Activated naive CD8-positive, alpha-beta T cell (primary cell): ENCODE data around the gene ZNF786.
A peak's percentile ranks its signal among the peaks of the same experiment; 100 is the strongest.
"Not testable (repeated sequence)": the region's sequence is repeated elsewhere in the genome, so short reads cannot be mapped to it uniquely, and the experiment has no call there.

ENCODE experiments used
- H3K27ac Mint-ChIP-seq: one replicate; pipeline ENCODE4 v1.8.0; 2021; ENCODE audit warnings: mixed read lengths
- H3K27me3 Mint-ChIP-seq: one replicate; pipeline ENCODE4 v1.8.0; 2021; ENCODE audit warnings: mixed read lengths
- H3K36me3 Mint-ChIP-seq: one replicate; pipeline ENCODE4 v1.8.0; 2021; ENCODE audit warnings: mixed read lengths
- H3K4me1 Mint-ChIP-seq: one replicate; pipeline ENCODE4 v1.8.0; 2021; ENCODE audit warnings: low read depth, mixed read lengths
- H3K4me3 Mint-ChIP-seq: one replicate; pipeline ENCODE4 v1.8.0; 2021; ENCODE audit warnings: mild to moderate bottlenecking, mixed read lengths
- H3K9me3 Mint-ChIP-seq: one replicate; pipeline ENCODE4 v1.8.0; 2021; ENCODE audit warnings: low read depth, mixed read lengths

Gene ZNF786

GRCh38 chr7:149063476-149063875 is 27.0 kb downstream of the ZNF786 start:
- Mint-ChIP-seq H3K4me1 (peaks cover 5% of the 10 kb centered on the region), H3K36me3 (peaks cover 2% of the 10 kb centered on the region), H3K27me3 (no peaks in the 10 kb centered on the region), H3K4me3 (peak overlapping the region; percentile 39), H3K9me3 (no peaks in the 10 kb centered on the region), H3K27ac (no peak overlapping the region)

- H3K4me1 Mint-ChIP-seq = not testable (repeated sequence)
These were observed 28.2 kb downstream of the ZNF786 start for GRCh38 chr7:149062217-149062899.

GRCh38 chr7:149060156-149060555 is 30.4 kb downstream of the ZNF786 start:
- no peaks in the 10 kb centered on the region for H3K9me3 Mint-ChIP-seq
- H3K4me3 Mint-ChIP-seq = no peak overlapping the region
- no peaks in the 10 kb centered on the region for H3K27me3 Mint-ChIP-seq
- H3K36me3 Mint-ChIP-seq = no peaks in the 10 kb centered on the region
- H3K27ac Mint-ChIP-seq = no peak overlapping the region
- H3K4me1 Mint-ChIP-seq = peaks cover 3% of the 10 kb centered on the region

More at GRCh38 chr7:149062217-149062899, 28.2 kb downstream of the ZNF786 start:
- H3K9me3 Mint-ChIP-seq, H3K4me3 Mint-ChIP-seq, H3K27ac Mint-ChIP-seq, H3K36me3 Mint-ChIP-seq, H3K27me3 Mint-ChIP-seq: not testable (repeated sequence)

GRCh38 chr7:149053885-149054284 is 36.6 kb downstream of the ZNF786 start:
- H3K27ac Mint-ChIP-seq = no peak overlapping the region
- H3K4me3 Mint-ChIP-seq = no peak overlapping the region
- peaks cover 4% of the 10 kb centered on the region for H3K27me3 Mint-ChIP-seq
- no peaks in the 10 kb centered on the region for H3K4me1 Mint-ChIP-seq
- no peaks in the 10 kb centered on the region for H3K36me3 Mint-ChIP-seq
- no peaks in the 10 kb centered on the region for H3K9me3 Mint-ChIP-seq

GRCh38 chr7:149053384-149053783 is 37.1 kb downstream of the ZNF786 start:
- H3K27ac Mint-ChIP-seq = no peak overlapping the region
- no peaks in the 10 kb centered on the region for H3K9me3 Mint-ChIP-seq
- no peaks in the 10 kb centered on the region for H3K4me1 Mint-ChIP-seq
- H3K4me3 Mint-ChIP-seq = no peak overlapping the region
- H3K36me3 Mint-ChIP-seq = no peaks in the 10 kb centered on the region
- H3K27me3 Mint-ChIP-seq = peaks cover 4% of the 10 kb centered on the region

- H3K27ac Mint-ChIP-seq = no peak overlapping the region
- H3K36me3 Mint-ChIP-seq = no peaks in the 10 kb centered on the region
- no peak overlapping the region for H3K4me3 Mint-ChIP-seq
- no peaks in the 10 kb centered on the region for H3K4me1 Mint-ChIP-seq
- H3K9me3 Mint-ChIP-seq = no peaks in the 10 kb centered on the region
- peaks cover 4% of the 10 kb centered on the region for H3K27me3 Mint-ChIP-seq
These were observed 39.6 kb downstream of the ZNF786 start for GRCh38 chr7:149050941-149051340.

- H3K4me3 Mint-ChIP-seq = no peak overlapping the region
- no peaks in the 10 kb centered on the region for H3K4me1 Mint-ChIP-seq
- H3K36me3 Mint-ChIP-seq = no peaks in the 10 kb centered on the region
- no peaks in the 10 kb centered on the region for H3K9me3 Mint-ChIP-seq
- peaks cover 4% of the 10 kb centered on the region for H3K27me3 Mint-ChIP-seq
- H3K27ac Mint-ChIP-seq = no peak overlapping the region
These were observed 41.7 kb downstream of the ZNF786 start for GRCh38 chr7:149048805-149049204.

GRCh38 chr7:149046416-149046815 is 44.1 kb downstream of the ZNF786 start:
- H3K4me3 Mint-ChIP-seq = no peak overlapping the region
- H3K27me3 Mint-ChIP-seq = peaks cover 4% of the 10 kb centered on the region
- no peaks in the 10 kb centered on the region for H3K4me1 Mint-ChIP-seq
- H3K27ac Mint-ChIP-seq = no peak overlapping the region
- H3K36me3 Mint-ChIP-seq = no peaks in the 10 kb centered on the region
- no peaks in the 10 kb centered on the region for H3K9me3 Mint-ChIP-seq

- Mint-ChIP-seq H3K27me3 (no peaks in the 10 kb centered on the region), H3K4me3 (no peak overlapping the region), H3K9me3 (no peaks in the 10 kb centered on the region), H3K36me3 (no peaks in the 10 kb centered on the region), H3K27ac (no peak overlapping the region), H3K4me1 (no peaks in the 10 kb centered on the region)
These were observed 46.6 kb downstream of the ZNF786 start for GRCh38 chr7:149043936-149044335.

GRCh38 chr7:149041350-149041749 is 49.2 kb downstream of the ZNF786 start:
- Mint-ChIP-seq H3K9me3 (no peaks in the 10 kb centered on the region), H3K27me3 (no peaks in the 10 kb centered on the region), H3K27ac (no peak overlapping the region), H3K4me3 (no peak overlapping the region), H3K4me1 (peaks cover 9% of the 10 kb centered on the region), H3K36me3 (no peaks in the 10 kb centered on the region)

GRCh38 chr7:149038641-149039040 is 51.9 kb downstream of the ZNF786 start:
- not testable (repeated sequence) for H3K4me1 Mint-ChIP-seq, H3K4me3 Mint-ChIP-seq, H3K9me3 Mint-ChIP-seq, H3K27ac Mint-ChIP-seq, H3K27me3 Mint-ChIP-seq, H3K36me3 Mint-ChIP-seq

GRCh38 chr7:149036676-149037075 is 53.8 kb downstream of the ZNF786 start:
- Mint-ChIP-seq H3K27ac (no peak overlapping the region), H3K36me3 (peaks cover 5% of the 10 kb centered on the region), H3K27me3 (no peaks in the 10 kb centered on the region), H3K9me3 (no peaks in the 10 kb centered on the region), H3K4me1 (peaks cover 9% of the 10 kb centered on the region), H3K4me3 (no peak overlapping the region)

- peaks cover 20% of the 10 kb centered on the region for H3K4me1 Mint-ChIP-seq
- H3K9me3 Mint-ChIP-seq = no peaks in the 10 kb centered on the region
- H3K4me3 Mint-ChIP-seq = no peak overlapping the region
These were observed 59.1 kb downstream of the ZNF786 start for GRCh38 chr7:149031353-149031910.

GRCh38 chr7:149030439-149030838 is 60.1 kb downstream of the ZNF786 start:
- H3K27ac Mint-ChIP-seq = peak overlapping the region; percentile 77
- H3K4me3 Mint-ChIP-seq = not testable (repeated sequence)

More at GRCh38 chr7:149031353-149031910, 59.1 kb downstream of the ZNF786 start:
- Mint-ChIP-seq H3K27me3 (no peaks in the 10 kb centered on the region), H3K36me3 (peaks cover 5% of the 10 kb centered on the region), H3K27ac (no peak overlapping the region)

GRCh38 chr7:149028346-149029109 is 62.0 kb downstream of the ZNF786 start, which contains the start of gene PDIA4:
Gene PDIA4 (minus strand): TSS chr7:149028505. CDS start chr7:149028408, 97 bp downstream.
- Mint-ChIP-seq H3K4me1 (peaks cover 44% of the 10 kb centered on the region), H3K9me3 (no peaks in the 10 kb centered on the region), H3K4me3 (peak within 1 kb of the TSS; percentile 94), H3K36me3 (peaks cover 5% of the 10 kb centered on the region), H3K27ac (peak within 1 kb of the TSS; percentile 96), H3K27me3 (no peaks in the 10 kb centered on the region)

More at GRCh38 chr7:149030439-149030838, 60.1 kb downstream of the ZNF786 start:
- H3K27me3 Mint-ChIP-seq, H3K36me3 Mint-ChIP-seq, H3K9me3 Mint-ChIP-seq: not testable (repeated sequence)
- H3K4me1 Mint-ChIP-seq = peaks cover 30% of the 10 kb centered on the region
